NCI-H446 treated with DMSO at 0.1 percent for 48 hours (cell line): ENCODE measurements around the gene FBXO38.

Experiments used
- DNase-seq: peaks from one replicate; lab custom pipeline; 2025; lab: John Stamatoyannopoulos, UW

The FBXO38 gene

GRCh38 chr5:148382961-148383360, 797 bp upstream of the FBXO38 start:
- no peak for DNase-seq

GRCh38 chr5:148384380-148384737, 601 bp downstream of the FBXO38 start:
- DNase-seq = no peak

GRCh38 chr5:148385094-148385493, 1.3 kb downstream of the FBXO38 start:
- no peak for DNase-seq

GRCh38 chr5:148386041-148386440, 2.3 kb downstream of the FBXO38 start:
- no peak for DNase-seq

- DNase-seq = no peak
These were observed 3.6 kb downstream of the FBXO38 start for GRCh38 chr5:148387325-148387724.

GRCh38 chr5:148388696-148389095, 4.9 kb downstream of the FBXO38 start:
- no peak for DNase-seq

GRCh38 chr5:148390914-148391313, 7.2 kb downstream of the FBXO38 start:
- DNase-seq = no peak

GRCh38 chr5:148391422-148391821, 7.7 kb downstream of the FBXO38 start:
- no peak for DNase-seq

GRCh38 chr5:148393390-148393741, 9.6 kb downstream of the FBXO38 start:
- no peak for DNase-seq

- no peak for DNase-seq
These were observed 10.8 kb downstream of the FBXO38 start for GRCh38 chr5:148394587-148395019.

GRCh38 chr5:148395031-148395430, 11.3 kb downstream of the FBXO38 start:
- DNase-seq = no peak

GRCh38 chr5:148397968-148398595, 14.3 kb downstream of the FBXO38 start:
- no peak for DNase-seq

GRCh38 chr5:148398698-148399121, 15.0 kb downstream of the FBXO38 start:
- no peak for DNase-seq

- no peak for DNase-seq
These were observed 17.8 kb downstream of the FBXO38 start for GRCh38 chr5:148401604-148402003.

- DNase-seq = no peak
These were observed 19.6 kb downstream of the FBXO38 start for GRCh38 chr5:148403344-148403743.

GRCh38 chr5:148406406-148406805, 22.6 kb downstream of the FBXO38 start:
- DNase-seq = no peak

- no peak for DNase-seq
These were observed 24.3 kb downstream of the FBXO38 start for GRCh38 chr5:148408092-148408491.

GRCh38 chr5:148412124-148412523, 28.4 kb downstream of the FBXO38 start:
- DNase-seq = no peak

GRCh38 chr5:148414833-148415232, 31.1 kb downstream of the FBXO38 start:
- DNase-seq = no peak

GRCh38 chr5:148416416-148416815, 32.7 kb downstream of the FBXO38 start:
- no peak for DNase-seq

- no peak for DNase-seq
These were observed 33.2 kb downstream of the FBXO38 start for GRCh38 chr5:148416921-148417320.

- DNase-seq = no peak
These were observed 34.8 kb downstream of the FBXO38 start for GRCh38 chr5:148418511-148418910.

- no peak for DNase-seq
These were observed 37.9 kb downstream of the FBXO38 start for GRCh38 chr5:148421661-148422060.

- DNase-seq = no peak
These were observed 42.0 kb downstream of the FBXO38 start for GRCh38 chr5:148425808-148426207.

GRCh38 chr5:148426514-148426913, 42.8 kb downstream of the FBXO38 start:
- DNase-seq = no peak
